GM12878 (cell line): ENCODE measurements around the gene SLC43A3. TPM values are rescaled to one million over a fixed set of nuclear protein-coding genes. Genes with fewer than 3 reads are reported as not detected.

ENCODE experiments used
- CHD1 ChIP-seq: IDR thresholded peaks from 2 replicates; pipeline ENCODE4 v1.6.1; 2012; ENCODE audit warnings: low read depth, low read length, improper control_type of control experiment
- NR2C2 ChIP-seq: IDR thresholded peaks from 2 replicates; pipeline ENCODE4 v1.6.1; 2011; ENCODE audit warnings: borderline replicate concordance, low read depth; ENCODE audit not compliant: control insufficient read depth, insufficient read length
- TCF3 ChIP-seq: IDR thresholded peaks from 2 replicates; pipeline ENCODE4 v1.6.1; 2012; ENCODE audit warnings: low read depth, mild to moderate bottlenecking, low read length, borderline replicate concordance; ENCODE audit not compliant: insufficient read depth
- ZNF24 ChIP-seq: fragments of 450-650 bp; IDR thresholded peaks from 2 replicates; pipeline ENCODE4 v1.6.1; 2017; ENCODE audit warnings: antibody characterized with exemption, mild to moderate bottlenecking
- polyA plus RNA-seq, 11 experiments: library from polyadenylated mRNA; depleted of rRNA in 4 of 11; unstranded in 6 of 11; stranded (reverse) in 5 of 11; fragments of >200 nt; fragmentation: Nextera tagmentation in 4 of 11; fragmentation: Illumina TruSeq in 1 of 11; extraction: Ambion mirVana in 4 of 11; extraction: Trizol in 1 of 11; gene quantifications; 1 replicate in 1 of 11; 2 replicates in 10 of 11; pipeline versions ENCODE4 v1.2.1 to v1.2.3, GENCODE V29; 2011 to 2016; ENCODE audit warnings: inconsistent platforms in 2 of 11, missing spikeins in 2 of 11, low read depth in 1 of 11
- total RNA-seq, 4 experiments: library from RNA; depleted of rRNA in 3 of 4; stranded (reverse); fragments of >200 nt in 3 of 4; fragmentation: Illumina TruSeq in 1 of 4; extraction: Trizol in 1 of 4; gene quantifications; 2 replicates each; pipeline versions ENCODE4 v1.2.1 to v1.2.3, GENCODE V29; 2013 to 2021
- TF ChIP-seq, protein P1 (sequence below): fragments of 450-650 bp; IDR thresholded peaks from 2 replicates; pipeline ENCODE4 v1.6.1; 2018; ENCODE audit warnings: mild to moderate bottlenecking, low read depth, moderate library complexity; ENCODE audit not compliant: partially characterized antibody
- TF ChIP-seq, protein P2 (sequence below): IDR thresholded peaks from 2 replicates; pipeline ENCODE4 v1.6.1; 2012; ENCODE audit warnings: low read length, inconsistent platforms
- TF ChIP-seq, protein P3 (sequence below): fragments of 150-350 bp; IDR thresholded peaks from 2 replicates; pipeline ENCODE4 v1.6.1; 2016; ENCODE audit warnings: low read depth, low read length

Gene SLC43A3
- total and polyA plus RNA-seq, 10 of the 15 experiments (the other 5 are each of a cell fraction or from before 2014, with no cell fraction given): 37.5 to 237 (median 132) TPM

DNA sequence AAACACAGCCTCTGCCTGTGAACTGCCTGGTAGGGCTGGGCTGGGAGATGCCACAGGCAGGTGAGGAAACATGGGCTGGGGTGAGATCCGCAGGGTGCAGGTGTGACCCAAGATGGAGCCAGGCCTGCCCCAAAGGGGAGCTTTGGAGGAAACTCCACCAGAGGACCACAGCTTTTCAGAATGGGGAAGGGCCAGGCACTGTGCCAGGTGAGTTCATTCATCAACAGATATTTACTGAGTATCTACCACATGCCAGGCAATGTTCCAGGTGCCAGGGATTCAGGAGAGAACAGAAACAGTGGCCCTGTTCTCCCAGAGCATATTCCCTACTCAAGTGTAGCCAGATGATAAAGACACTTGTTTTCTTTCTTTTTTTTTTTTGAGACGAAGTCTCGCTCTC is 44.6 kb upstream of the SLC43A3 start (continued):
- TF ChIP-seq, protein P1, sequence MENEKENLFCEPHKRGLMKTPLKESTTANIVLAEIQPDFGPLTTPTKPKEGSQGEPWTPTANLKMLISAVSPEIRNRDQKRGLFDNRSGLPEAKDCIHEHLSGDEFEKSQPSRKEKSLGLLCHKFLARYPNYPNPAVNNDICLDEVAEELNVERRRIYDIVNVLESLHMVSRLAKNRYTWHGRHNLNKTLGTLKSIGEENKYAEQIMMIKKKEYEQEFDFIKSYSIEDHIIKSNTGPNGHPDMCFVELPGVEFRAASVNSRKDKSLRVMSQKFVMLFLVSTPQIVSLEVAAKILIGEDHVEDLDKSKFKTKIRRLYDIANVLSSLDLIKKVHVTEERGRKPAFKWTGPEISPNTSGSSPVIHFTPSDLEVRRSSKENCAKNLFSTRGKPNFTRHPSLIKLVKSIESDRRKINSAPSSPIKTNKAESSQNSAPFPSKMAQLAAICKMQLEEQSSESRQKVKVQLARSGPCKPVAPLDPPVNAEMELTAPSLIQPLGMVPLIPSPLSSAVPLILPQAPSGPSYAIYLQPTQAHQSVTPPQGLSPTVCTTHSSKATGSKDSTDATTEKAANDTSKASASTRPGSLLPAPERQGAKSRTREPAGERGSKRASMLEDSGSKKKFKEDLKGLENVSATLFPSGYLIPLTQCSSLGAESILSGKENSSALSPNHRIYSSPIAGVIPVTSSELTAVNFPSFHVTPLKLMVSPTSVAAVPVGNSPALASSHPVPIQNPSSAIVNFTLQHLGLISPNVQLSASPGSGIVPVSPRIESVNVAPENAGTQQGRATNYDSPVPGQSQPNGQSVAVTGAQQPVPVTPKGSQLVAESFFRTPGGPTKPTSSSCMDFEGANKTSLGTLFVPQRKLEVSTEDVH: no peak
- TF ChIP-seq ZNF24 (no peak), NR2C2 (no peak), TCF3 (no peak), CHD1 (no peak)
- TF ChIP-seq, protein P2, sequence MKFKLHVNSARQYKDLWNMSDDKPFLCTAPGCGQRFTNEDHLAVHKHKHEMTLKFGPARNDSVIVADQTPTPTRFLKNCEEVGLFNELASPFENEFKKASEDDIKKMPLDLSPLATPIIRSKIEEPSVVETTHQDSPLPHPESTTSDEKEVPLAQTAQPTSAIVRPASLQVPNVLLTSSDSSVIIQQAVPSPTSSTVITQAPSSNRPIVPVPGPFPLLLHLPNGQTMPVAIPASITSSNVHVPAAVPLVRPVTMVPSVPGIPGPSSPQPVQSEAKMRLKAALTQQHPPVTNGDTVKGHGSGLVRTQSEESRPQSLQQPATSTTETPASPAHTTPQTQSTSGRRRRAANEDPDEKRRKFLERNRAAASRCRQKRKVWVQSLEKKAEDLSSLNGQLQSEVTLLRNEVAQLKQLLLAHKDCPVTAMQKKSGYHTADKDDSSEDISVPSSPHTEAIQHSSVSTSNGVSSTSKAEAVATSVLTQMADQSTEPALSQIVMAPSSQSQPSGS: no peak
- TF ChIP-seq, protein P3, sequence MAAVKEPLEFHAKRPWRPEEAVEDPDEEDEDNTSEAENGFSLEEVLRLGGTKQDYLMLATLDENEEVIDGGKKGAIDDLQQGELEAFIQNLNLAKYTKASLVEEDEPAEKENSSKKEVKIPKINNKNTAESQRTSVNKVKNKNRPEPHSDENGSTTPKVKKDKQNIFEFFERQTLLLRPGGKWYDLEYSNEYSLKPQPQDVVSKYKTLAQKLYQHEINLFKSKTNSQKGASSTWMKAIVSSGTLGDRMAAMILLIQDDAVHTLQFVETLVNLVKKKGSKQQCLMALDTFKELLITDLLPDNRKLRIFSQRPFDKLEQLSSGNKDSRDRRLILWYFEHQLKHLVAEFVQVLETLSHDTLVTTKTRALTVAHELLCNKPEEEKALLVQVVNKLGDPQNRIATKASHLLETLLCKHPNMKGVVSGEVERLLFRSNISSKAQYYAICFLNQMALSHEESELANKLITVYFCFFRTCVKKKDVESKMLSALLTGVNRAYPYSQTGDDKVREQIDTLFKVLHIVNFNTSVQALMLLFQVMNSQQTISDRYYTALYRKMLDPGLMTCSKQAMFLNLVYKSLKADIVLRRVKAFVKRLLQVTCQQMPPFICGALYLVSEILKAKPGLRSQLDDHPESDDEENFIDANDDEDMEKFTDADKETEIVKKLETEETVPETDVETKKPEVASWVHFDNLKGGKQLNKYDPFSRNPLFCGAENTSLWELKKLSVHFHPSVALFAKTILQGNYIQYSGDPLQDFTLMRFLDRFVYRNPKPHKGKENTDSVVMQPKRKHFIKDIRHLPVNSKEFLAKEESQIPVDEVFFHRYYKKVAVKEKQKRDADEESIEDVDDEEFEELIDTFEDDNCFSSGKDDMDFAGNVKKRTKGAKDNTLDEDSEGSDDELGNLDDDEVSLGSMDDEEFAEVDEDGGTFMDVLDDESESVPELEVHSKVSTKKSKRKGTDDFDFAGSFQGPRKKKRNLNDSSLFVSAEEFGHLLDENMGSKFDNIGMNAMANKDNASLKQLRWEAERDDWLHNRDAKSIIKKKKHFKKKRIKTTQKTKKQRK: no peak
